CD4-positive, alpha-beta T cell treated with Interferon alpha-2 for 1 hour (primary cell): ENCODE measurements around the gene ERICH2.

ENCODE experiments used
- DNase-seq, 2 donors: peaks; one replicate each; pipeline ENCODE4 v3.0.0-alpha.2; 2020 to 2022

ERICH2 gene

DNA sequence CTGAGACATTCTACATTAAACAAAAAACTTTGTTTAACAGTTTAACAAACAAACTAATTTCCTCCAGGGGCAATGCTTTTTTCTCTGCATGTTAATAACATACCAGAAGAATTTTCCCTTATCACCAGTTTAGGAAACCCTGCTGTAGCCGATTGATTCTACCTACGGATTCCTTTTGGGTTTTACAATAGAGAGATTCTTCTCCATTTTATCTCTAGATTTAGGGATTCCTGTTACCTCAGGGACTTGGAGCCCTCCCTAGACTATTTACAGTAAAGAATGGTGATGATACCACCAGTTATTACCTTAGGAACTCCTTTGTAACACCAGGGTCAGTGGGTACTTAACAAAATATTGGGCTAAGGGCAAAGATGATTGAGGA is 5.3 kb upstream of the ERICH2 start:
- no peak for DNase-seq

DNA sequence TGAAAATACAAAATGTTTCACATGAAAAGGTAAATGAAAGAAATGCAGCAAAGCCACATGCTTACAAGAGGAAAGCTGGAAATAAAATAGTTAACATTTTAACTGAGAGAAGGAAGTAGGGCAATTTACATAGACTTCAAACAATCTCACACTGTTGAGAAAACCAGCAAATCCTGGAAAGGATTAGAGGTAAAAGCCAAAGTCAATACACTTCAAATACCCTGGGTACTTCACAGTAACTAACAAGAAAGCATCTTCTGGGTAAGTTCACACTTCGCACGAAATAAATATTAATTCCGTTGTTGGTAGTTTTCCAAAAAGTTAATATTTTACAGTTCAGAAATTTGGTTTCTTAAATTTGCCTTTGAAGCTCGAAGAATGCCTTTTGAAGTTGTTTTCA is 3.5 kb upstream of the ERICH2 start:
- no peak for DNase-seq

DNA sequence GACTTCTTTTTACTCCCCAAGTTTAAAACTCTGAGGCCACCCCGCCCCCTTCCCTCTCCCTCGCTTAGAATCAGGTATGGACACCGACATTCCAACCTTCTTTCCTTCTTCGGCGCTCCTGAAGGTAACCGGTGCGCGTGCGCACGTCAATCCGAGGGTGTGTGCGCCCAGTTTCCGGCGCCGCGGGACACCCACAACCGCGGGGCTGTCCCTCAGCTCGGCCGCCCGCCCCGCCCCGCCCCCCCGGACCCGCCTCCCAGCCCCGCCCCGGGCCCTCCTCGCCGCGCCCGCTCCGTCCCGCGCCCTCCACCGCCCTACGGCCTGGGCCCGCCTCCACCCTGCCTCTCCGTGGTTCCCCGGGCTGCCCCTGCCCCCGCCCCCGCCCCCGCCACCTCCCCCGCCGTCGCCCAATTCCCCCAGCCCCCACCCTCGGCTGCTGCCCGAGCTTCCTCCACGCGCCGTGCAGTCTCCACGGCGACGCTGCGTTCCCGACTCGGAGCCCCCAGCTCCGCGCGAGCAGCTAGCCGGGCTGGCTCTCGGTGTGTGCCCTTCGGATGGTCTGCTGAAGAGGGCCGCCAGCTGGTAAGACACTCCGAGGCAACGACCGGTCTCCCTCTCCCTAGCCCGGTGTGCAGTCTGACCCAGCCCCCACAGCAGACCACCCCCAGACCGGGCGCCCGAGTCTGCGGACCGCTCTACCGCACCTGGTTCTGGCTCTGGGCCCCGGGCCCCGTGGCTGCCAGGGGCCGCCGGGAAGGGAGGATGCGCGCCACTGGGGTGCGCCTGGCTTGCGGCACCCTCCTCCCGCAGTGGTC is 635 bp downstream of the ERICH2 start:
- DNase-seq: peak; percentile 71 to 79

DNA sequence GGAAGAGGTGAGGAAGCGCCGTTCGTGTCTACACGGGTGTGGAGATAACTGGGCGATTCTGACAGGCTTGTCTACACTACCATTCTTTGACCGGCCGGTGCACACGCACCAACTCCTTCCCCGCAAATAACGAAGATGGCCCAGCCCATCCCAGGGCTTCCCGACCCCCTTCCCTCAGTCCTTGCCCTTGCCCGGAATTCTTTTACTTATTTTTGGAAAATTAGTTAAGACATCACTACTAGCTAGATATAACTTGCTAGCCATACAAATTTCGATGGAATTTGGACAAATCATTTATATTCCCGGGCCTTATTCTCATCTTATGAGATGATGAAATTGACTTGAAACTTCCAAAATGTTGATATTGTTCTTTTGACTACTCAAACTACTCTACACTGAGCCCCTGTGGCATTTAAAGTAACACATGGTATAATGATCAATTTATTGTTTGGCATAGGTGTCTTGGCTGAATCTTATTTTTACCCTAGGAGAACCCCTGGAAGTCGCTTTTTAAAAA is 1.3 kb downstream of the ERICH2 start:
- no peak for DNase-seq

DNA sequence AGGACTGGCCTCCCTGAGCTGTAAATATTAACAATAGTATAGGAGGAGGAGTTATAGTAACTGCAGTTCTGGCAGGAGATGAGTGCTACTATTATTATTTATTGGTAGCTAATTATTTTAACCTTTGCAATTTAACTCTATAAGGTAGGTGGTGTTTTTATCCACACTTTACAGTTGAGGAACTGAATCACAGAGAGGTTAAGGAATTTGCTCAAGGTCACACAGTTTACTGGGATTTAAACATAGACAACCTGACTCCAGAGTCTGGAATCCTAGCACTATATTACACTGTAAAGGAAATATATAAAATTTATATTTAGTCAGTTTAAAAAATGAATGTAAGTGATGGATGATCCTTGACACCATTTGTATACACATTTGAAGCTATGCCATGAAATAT is 2.1 kb downstream of the ERICH2 start:
- no peak for DNase-seq

DNA sequence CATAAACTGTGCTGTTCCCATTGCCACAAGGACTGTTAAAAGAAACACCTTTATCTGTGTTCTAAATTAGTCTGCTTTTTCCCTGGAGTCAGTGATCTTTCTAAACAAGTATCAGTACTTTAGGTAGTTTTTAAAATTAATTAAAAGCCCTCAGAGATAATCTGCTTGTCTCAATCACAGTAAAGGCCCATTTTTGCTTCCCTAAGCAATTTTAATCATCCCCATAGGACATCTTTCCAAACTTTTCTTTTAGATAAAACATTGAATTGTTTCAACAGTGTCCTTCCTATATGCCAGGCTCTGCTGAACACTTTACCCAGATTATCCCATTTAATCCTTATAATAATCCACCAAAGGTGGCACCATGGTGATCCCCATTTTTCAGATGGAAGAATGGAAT is 3.9 kb downstream of the ERICH2 start:
- no peak for DNase-seq

DNA sequence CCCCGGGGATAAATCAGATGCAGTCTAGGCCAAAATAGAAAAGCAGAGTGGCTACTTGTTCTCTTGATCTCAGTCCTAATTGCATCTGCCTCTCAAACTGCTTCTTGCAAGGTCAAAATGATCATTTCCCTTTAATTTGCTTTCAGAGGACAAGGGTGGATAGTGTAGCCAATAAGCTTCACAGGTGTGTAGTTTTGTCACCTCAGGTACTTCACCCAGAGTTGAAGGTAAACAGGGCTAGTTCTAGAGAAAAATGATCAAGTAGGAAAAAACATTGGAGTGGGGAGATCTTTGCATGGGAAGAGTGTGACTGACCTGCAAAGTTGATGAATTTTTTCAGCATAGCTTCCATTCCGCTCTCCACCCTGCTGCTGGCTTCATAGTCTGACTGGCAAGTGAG is 8.7 kb downstream of the ERICH2 start:
- no peak for DNase-seq

DNA sequence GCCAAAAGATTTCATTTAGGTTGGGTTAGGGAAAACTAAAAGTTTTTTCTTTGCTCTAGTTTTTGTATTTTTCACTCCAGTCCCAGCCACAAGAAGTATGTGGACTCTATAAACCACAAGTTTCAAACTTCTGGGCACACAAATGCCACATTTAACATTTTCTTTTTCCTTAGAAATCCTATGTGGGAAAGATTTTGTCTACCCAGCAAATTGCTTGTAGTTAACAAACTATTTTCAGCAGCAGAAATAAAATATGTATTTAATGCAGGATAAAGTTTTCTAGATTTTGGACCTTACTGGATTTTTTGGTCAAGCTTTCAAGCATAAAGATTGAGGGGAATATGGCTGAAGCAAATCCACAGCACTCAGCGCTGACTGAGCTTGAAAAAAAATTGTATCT is 9.1 kb downstream of the ERICH2 start:
- DNase-seq: no peak

DNA sequence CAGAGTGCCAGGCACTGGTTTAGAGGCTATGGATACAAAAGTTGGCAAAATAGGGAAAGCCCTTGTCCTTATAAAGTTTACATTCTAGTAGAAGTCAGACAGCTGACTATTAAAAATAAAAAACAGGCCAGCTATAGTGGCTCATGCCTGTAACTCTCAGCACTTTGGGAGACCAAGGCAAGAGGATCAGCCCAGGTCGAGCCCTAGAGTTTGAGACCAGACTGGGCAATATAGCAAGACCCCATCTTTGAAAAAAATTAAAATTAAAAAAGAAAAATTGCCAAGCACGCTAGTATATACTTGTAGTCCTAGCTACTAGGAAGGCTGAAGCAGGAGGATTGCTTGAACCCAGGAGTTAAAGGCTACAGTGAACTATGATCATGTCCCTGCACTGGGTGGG is 12.5 kb downstream of the ERICH2 start:
- DNase-seq: no peak

DNA sequence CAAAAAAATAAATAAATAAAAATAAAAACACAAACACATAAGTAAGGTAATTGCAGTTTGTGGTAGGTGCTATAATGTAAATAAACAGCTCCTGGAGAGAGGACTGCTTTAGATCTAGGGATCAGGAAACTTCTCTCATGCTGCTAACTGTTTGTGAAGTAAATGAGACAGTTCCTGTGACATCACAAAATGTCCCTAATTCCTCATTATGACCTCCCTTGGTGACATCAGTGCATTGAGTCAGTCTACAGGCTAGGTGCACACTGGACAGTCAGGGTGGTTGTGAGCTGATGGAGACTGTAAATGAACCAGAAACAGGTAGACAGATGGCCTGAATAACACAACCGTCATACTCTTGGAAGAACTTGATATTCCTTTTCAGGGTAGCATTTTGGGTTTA is 13.4 kb downstream of the ERICH2 start:
- DNase-seq: no peak

DNA sequence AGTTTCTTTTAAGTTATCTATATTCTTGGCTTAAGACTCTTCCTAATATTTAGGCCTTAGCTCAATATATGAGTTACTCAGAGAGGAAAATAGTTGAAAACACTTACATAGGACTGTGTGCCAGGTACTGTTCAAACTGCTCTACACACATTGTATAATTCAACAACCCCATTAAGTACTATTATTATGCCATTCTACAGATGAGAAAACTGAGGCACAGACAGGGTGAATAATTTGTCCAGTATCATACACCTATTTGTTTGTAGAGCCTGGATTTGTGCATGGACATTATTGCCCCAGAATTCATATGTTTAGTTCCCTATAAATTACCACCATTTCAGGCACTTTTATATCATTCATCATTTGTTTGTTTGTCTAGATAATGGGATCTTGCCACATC is 28.8 kb downstream of the ERICH2 start:
- DNase-seq: no peak

DNA sequence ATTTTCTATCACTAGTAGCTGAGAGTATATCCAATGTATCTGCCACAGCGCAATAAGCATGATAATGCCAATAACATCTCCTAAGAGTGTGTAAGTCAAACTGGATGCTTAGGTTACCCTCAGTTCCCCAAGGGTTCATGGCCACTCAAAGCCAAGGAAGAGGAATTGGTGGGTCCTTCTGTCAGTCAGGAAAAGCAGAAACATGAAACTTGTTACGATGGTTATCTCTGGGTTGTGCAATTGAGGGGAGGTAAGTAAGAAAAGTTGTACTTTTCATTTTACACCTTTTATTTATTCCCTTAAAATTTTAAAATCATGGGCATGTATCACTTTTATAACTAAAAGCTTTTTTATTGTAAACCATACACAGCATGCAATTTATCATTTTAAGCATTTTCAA is 36.4 kb downstream of the ERICH2 start:
- no peak for DNase-seq

DNA sequence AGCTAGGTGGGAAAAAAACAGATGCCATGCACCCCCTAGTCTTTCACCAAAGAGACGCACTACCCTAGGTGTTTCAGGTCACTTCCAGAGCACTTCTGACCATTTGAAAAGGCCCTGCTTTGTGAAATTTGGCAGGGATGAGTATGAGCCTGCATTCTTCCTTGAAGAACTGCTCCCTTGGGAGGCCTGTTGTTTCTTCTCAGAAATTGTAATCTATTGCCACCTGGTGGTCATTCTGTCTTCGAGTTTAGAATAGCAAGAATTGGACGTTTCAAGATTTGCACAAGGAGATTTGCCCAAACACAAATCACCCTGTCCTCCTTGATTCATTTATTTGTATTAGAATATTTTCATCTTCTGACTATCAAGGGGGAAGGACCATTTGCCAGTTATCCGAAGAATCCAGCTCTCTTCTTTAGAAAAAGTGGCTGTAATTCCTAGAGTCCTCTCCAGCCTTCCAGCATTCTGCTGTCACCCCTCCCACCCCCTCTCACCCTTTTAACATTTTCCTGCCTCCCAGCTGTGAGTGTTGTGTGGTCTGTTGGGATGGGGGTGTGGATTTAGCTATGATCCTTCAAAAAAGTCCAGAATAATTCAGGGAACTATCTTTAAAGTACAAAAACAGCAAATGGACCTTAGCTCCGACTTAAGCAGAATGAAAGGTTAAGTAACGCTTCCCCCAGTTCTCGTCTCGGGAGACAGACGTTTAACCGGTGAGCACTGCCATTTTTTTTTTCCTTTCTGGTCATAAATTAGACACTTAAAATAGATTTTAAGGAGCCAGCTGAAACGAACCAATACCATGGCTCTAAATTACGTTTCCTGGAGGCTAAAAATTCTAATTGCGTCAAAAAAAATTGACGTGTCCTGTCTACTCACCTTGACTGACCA is 42.8 kb downstream of the ERICH2 start:
- peak in 1 of 2 donors; percentile 69 for DNase-seq

DNA sequence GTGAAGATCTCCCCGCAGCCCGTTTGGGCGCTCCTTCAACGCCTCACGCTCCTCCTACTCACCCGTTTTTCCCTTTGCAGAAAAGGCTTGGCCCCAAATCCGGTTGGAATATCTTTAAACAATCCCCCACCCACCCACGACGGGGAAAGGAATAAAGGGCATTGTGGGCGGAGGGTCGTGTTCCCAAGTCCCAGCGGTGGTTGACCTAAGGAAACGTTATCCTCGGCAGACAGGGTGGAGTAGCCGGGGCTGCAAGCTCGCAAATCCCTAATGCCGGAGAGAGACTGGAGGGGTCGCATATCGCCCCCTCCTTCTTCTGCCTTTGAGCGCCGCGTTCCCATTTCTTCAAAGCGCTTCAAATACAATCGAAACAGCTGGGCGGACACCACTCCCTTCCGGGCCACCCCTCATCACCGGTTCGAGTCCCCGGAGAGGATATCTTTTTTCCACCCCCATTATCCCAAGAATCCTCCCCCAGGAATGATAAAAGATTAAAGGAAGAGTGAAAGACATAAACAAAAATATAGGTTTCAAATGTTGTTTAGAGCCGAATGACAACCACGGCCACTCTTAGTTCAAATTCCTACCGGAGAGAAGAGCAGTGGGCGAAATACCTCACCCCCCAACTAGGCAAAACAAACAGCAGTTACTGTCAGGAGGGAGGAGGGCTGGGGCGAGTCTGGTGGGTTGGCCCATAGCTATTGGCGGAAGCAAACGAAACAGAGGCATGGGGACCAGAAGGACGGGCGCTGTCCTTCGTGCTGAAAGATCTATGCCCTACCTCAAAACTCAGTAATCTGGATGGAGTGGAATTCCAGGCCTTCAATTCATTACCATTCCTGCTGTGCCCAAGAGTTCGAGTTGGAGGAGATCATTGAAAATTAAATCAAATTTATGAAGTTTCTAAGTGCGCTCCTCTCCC is 43.7 kb downstream of the ERICH2 start:
- no peak for DNase-seq

DNA sequence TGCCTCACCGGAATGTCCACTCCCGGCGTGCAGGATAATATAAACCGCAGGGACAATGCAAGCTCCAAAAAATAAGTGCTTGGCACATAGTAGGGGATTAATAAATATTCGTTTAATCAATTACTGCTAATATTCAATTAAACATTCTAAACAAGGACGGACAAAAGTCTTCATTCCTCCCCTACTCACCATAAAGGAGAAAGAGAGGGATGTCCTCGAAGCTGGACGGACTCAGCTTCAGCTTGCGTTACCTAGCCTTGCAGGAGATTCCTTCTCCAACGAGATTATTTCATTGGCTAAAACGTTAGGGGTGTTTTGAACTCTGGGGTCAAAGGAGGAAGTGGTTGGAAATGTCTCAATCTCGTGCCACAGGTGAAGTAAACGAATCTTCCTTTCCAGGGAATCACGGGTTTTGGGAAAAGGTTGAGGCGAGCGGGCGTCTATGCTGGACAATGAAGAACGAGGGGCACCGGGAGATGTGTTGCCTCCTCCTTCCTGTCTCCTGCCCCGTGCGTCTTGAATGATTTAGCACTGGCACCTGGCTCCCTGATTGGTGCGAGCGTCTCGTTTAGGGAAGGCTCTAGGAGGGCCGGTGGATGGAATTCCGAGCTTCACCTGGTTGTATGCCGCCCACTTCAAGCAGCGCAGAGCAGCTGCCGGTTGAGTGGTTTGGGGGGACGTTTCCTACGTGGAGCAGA is 44.5 kb downstream of the ERICH2 start:
- DNase-seq: no peak

DNA sequence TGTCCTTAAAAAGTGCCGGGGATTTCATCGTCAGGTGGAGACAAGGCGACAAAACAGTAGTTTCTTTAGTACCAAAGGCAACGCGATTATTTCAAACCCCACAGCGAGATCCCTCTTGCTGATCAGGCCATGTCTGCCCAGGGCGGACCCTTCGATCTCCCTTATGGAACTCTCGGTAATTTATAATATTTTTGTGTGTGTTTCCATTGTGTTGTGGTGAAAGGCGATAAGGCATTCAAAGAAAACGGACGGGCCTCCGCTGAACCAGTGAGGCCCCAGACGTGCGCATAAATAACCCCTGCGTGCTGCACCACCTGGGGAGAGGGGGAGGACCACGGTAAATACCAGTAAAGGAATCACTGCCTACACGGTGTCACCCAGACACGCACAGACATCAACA is 45.1 kb downstream of the ERICH2 start:
- DNase-seq: no peak

DNA sequence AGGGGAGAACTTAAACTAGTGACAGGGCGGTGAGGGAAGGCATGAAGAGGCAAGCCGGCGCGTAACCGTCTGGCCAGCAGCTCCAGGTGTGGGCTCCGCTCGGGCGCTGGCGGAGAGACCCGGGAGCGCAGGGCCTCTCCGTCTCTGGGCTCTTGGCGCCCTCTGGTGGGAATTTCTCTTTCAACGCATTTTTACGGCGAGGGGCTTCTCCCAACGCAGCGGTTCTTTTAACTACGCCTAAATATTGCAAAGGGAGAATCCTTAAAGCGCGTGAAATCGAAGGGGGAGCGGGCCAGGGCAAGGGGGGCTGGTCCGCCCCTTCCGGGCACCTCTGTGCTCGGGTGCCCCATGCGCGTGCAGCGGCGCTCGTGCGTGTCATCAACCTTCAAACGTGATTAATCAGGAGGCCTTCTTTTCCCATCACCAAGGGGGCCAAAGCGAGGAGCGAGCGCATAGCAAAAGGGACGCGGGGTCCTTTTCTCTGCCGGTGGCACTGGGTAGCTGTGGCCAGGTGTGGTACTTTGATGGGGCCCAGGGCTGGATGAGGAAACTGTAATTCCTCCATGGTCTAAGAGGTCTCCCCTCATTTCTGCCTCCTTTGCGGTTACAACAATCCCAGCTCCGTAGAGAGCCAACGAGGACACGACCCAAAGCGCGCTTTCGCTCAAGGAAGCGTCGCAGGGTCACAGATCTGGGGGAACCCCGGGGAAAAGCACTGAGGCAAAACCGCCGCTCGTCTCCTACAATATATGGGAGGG is 45.7 kb downstream of the ERICH2 start:
- DNase-seq: peak; percentile 50 to 73

DNA sequence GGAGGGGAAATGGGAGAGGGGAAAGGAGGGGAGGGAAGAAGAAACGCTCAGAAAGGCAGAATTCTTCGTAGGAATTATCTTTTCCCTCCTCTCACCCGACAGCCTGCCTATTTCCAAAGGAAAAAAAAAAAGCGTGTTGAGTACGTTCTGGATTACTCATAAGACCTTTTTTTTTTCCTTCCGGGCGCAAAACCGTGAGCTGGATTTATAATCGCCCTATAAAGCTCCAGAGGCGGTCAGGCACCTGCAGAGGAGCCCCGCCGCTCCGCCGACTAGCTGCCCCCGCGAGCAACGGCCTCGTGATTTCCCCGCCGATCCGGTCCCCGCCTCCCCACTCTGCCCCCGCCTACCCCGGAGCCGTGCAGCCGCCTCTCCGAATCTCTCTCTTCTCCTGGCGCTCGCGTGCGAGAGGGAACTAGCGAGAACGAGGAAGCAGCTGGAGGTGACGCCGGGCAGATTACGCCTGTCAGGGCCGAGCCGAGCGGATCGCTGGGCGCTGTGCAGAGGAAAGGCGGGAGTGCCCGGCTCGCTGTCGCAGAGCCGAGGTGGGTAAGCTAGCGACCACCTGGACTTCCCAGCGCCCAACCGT is 46.4 kb downstream of the ERICH2 start, which contains the start of gene GAD1:
GAD1 (plus strand) TSS at position 384 of the 589 bp plus-strand sequence. CDS start 1,705 bp downstream, outside the sequence.
- peak; percentile 56 to 67 for DNase-seq

DNA sequence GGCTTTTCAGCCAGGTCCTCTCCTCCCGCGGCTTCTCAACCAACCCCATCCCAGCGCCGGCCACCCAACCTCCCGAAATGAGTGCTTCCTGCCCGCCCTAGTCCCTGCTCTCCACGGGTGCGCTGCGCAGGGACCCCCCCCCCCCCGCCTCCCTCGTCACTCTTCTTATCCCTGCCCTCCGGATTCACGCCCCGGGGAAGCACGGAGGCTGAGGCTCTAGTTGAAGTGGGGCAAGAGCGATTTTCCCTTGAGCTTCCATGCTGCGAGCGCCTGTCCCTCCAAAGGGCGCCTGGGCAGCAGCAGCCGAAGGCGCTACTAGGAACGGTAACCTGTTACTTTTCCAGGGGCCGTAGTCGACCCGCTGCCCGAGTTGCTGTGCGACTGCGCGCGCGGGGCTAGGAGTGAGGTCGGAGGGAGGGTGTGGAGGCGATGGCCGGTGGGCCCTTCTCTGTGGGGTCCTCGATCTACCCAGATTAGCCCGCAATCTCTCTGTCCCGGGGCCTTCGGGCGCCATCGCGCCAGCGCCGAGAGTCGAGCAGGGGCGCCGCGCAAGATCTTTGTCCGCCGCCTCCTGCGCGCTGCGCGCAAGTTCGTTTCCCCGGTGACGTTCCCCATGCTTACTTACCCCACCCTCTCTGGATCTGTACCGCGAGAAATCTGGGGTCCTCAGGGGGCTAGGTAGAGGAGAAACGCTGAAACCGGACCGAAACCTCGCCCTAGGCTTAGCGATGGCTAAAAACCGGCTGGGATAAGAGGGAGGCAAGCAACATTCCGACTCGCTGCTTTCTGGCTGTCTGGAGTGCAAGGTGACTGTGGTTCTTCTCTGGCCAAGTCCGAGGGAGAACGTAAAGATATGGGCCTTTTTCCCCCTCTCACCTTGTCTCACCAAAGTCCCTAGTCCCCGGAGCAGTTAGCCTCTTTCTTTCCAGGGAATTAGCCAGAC is 47.2 kb downstream of the ERICH2 start:
- DNase-seq: no peak
